ENCODE data around the gene SLC9A1.

Gene SLC9A1

GRCh38 chr1:27102707-27103468 is 52.0 kb downstream of the SLC9A1 start:
- no peak for DNase-seq (ENCODE audit: low read depth, low spot score)

GRCh38 chr1:27102134-27102706 is 52.7 kb downstream of the SLC9A1 start:
- no peak for DNase-seq (ENCODE audit: low read depth, low spot score)

- DNase-seq (ENCODE audit: low read depth, low spot score), result no peak
Observed at GRCh38 chr1:27101696-27102095, 53.2 kb downstream of the SLC9A1 start.

GRCh38 chr1:27101054-27101491 is 53.9 kb downstream of the SLC9A1 start:
- DNase-seq (ENCODE audit: low read depth, low spot score), result no peak

- DNase-seq (ENCODE audit: low read depth, low spot score), result no peak
Observed at GRCh38 chr1:27100335-27101053, 54.4 kb downstream of the SLC9A1 start.

- no peak for DNase-seq (ENCODE audit: low read depth, low spot score)
Observed at GRCh38 chr1:27099587-27100334, 55.2 kb downstream of the SLC9A1 start.

GRCh38 chr1:27099135-27099586 is 55.8 kb downstream of the SLC9A1 start:
- no peak for DNase-seq (ENCODE audit: low read depth, low spot score)

GRCh38 chr1:27098431-27099134 is 56.3 kb downstream of the SLC9A1 start:
- DNase-seq (ENCODE audit: low read depth, low spot score), result no peak

GRCh38 chr1:27097484-27097917 is 57.4 kb downstream of the SLC9A1 start:
- DNase-seq (ENCODE audit: low read depth, low spot score), result no peak

GRCh38 chr1:27095576-27095975 is 59.3 kb downstream of the SLC9A1 start:
- DNase-seq (ENCODE audit: low read depth, low spot score), result no peak

- no peak for DNase-seq (ENCODE audit: low read depth, low spot score)
Observed at GRCh38 chr1:27092888-27093287, 62.0 kb downstream of the SLC9A1 start.

GRCh38 chr1:27090911-27091310 is 64.0 kb downstream of the SLC9A1 start:
- no peak for DNase-seq (ENCODE audit: low read depth, low spot score)

GRCh38 chr1:27087371-27088220 is 67.3 kb downstream of the SLC9A1 start:
- DNase-seq (ENCODE audit: low read depth, low spot score), result no peak

GRCh38 chr1:27086628-27087027 is 68.3 kb downstream of the SLC9A1 start:
- no peak for DNase-seq (ENCODE audit: low read depth, low spot score)

GRCh38 chr1:27086026-27086425 is 68.9 kb downstream of the SLC9A1 start:
- DNase-seq (ENCODE audit: low read depth, low spot score), result no peak

GRCh38 chr1:27084107-27084506 is 70.8 kb downstream of the SLC9A1 start:
- DNase-seq (ENCODE audit: low read depth, low spot score), result no peak

- no peak for DNase-seq (ENCODE audit: low read depth, low spot score)
Observed at GRCh38 chr1:27077968-27078367, 77.0 kb downstream of the SLC9A1 start.

- no peak for DNase-seq (ENCODE audit: low read depth, low spot score)
Observed at GRCh38 chr1:27076803-27077202, 78.1 kb downstream of the SLC9A1 start.

GRCh38 chr1:27074175-27074780 is 80.6 kb downstream of the SLC9A1 start:
- DNase-seq (ENCODE audit: low read depth, low spot score), result no peak

GRCh38 chr1:27071049-27071416 is 83.9 kb downstream of the SLC9A1 start:
- DNase-seq (ENCODE audit: low read depth, low spot score), result no peak
